ENCODE data around the gene PROC. TPM values are rescaled to one million over a fixed set of nuclear protein-coding genes. Genes with fewer than 3 reads are reported as not detected.
A peak's percentile ranks its signal among the peaks of the same experiment; 100 is the strongest.

The PROC gene
- total RNA-seq, 1 donor from 2014 or later, result 0.25 TPM

GRCh38 chr2:127398239-127398590, 20.0 kb upstream of the PROC start:
- H3K27me3 Mint-ChIP-seq (ENCODE audit: low read depth), result no peaks in the 10 kb centered on the region
- peaks cover 10% of the 10 kb centered on the region for H3K36me3 Mint-ChIP-seq
- no peak for TF ChIP-seq CTCF (IDR thresholded peaks at IDR 0.05; ENCODE audit: unreplicated experiment)
- peaks cover 8% of the 10 kb centered on the region for H3K9me3 Mint-ChIP-seq
- peaks cover 30% of the 10 kb centered on the region for H3K4me1 Mint-ChIP-seq
- H3K4me3 Mint-ChIP-seq, result no peak overlapping the region
- peak overlapping the region; percentile 85 for H3K27ac Mint-ChIP-seq
- DNase-seq (ENCODE audit: low spot score in 2 of 2, unreplicated experiment in 2 of 2), result no peak

GRCh38 chr2:127400533-127400896, 17.7 kb upstream of the PROC start:
- H3K27ac Mint-ChIP-seq, result no peak overlapping the region
- H3K9me3 Mint-ChIP-seq, result no peaks in the 10 kb centered on the region
- H3K4me1 Mint-ChIP-seq, result peaks cover 44% of the 10 kb centered on the region
- DNase-seq (ENCODE audit: low spot score in 2 of 2, unreplicated experiment in 2 of 2), result no peak
- no peaks in the 10 kb centered on the region for H3K36me3 Mint-ChIP-seq
- TF ChIP-seq CTCF (IDR thresholded peaks at IDR 0.05; ENCODE audit: unreplicated experiment), result no peak
- no peaks in the 10 kb centered on the region for H3K27me3 Mint-ChIP-seq (ENCODE audit: low read depth)
- no peak overlapping the region for H3K4me3 Mint-ChIP-seq

GRCh38 chr2:127400897-127401756, 17.1 kb upstream of the PROC start:
- Mint-ChIP-seq H3K4me1 (peaks cover 46% of the 10 kb centered on the region), H3K9me3 (no peaks in the 10 kb centered on the region), H3K27ac (no peak overlapping the region), H3K36me3 (no peaks in the 10 kb centered on the region), H3K4me3 (no peak overlapping the region), H3K27me3 (ENCODE audit: low read depth) (no peaks in the 10 kb centered on the region)
- TF ChIP-seq CTCF (IDR thresholded peaks at IDR 0.05; ENCODE audit: unreplicated experiment), result no peak
- DNase-seq (ENCODE audit: low spot score in 2 of 2, unreplicated experiment in 2 of 2), result no peak

- H3K9me3 Mint-ChIP-seq, result no peaks in the 10 kb centered on the region
- TF ChIP-seq CTCF (IDR thresholded peaks at IDR 0.05; ENCODE audit: unreplicated experiment), result no peak
- H3K27ac Mint-ChIP-seq, result no peak overlapping the region
- H3K4me3 Mint-ChIP-seq, result no peak overlapping the region
- no peaks in the 10 kb centered on the region for H3K27me3 Mint-ChIP-seq (ENCODE audit: low read depth)
- DNase-seq (ENCODE audit: low spot score in 2 of 2, unreplicated experiment in 2 of 2), result no peak
- H3K36me3 Mint-ChIP-seq, result no peaks in the 10 kb centered on the region
- H3K4me1 Mint-ChIP-seq, result peaks cover 46% of the 10 kb centered on the region
Observed at GRCh38 chr2:127401757-127402695, 16.2 kb upstream of the PROC start.

- no peaks in the 10 kb centered on the region for H3K36me3 Mint-ChIP-seq
- H3K4me3 Mint-ChIP-seq, result no peak overlapping the region
- no peak for TF ChIP-seq CTCF (IDR thresholded peaks at IDR 0.05; ENCODE audit: unreplicated experiment)
- no peaks in the 10 kb centered on the region for H3K9me3 Mint-ChIP-seq
- H3K27me3 Mint-ChIP-seq (ENCODE audit: low read depth), result no peaks in the 10 kb centered on the region
- peaks cover 43% of the 10 kb centered on the region for H3K4me1 Mint-ChIP-seq
- no peak for DNase-seq (ENCODE audit: low spot score in 2 of 2, unreplicated experiment in 2 of 2)
- peak overlapping the region; percentile 32 for H3K27ac Mint-ChIP-seq
Observed at GRCh38 chr2:127403460-127403859, 14.8 kb upstream of the PROC start.

All from mesothelial cell of epicardium (in vitro differentiated cells).